Gastroesophageal sphincter (tissue), 4 donors: ENCODE data around the gene GAS2L2. TPM values are rescaled to one million over a fixed set of nuclear protein-coding genes. Genes with fewer than 3 reads are reported as not detected.

Source experiments
- ATAC-seq: fragments of 150-250 bp; one replicate; pipeline ENCODE4 v1.9.1; 2016; ENCODE audit warnings: mild to moderate bottlenecking, moderate library complexity
- H3K27ac ChIP-seq, 4 donors: fragments of 200-600 bp; sonication (generic) in 3 of 4; 1 replicate in 3 of 4; 2 replicates in 1 of 4; pipeline ENCODE4 v1.5.1; 2016 to 2019
- H3K27me3 ChIP-seq: fragments of 200-600 bp; sonication (generic); one replicate; pipeline ENCODE4 v1.5.1; 2019
- H3K36me3 ChIP-seq, 2 donors: fragments of 200-600 bp; sonication (generic); one replicate each; pipeline ENCODE4 v1.5.1; 2019; ENCODE audit warnings: control low read depth in 1 of 2
- H3K4me1 ChIP-seq, 3 donors: fragments of 200-600 bp; sonication (generic); 1 replicate in 2 of 3; 2 replicates in 1 of 3; pipeline ENCODE4 v1.5.1; 2016 to 2019; ENCODE audit warnings: control low read depth in 2 of 3
- H3K4me3 ChIP-seq, 2 donors: fragments of 200-600 bp; sonication (generic); one replicate each; pipeline ENCODE4 v1.5.1; 2019; ENCODE audit warnings: mild to moderate bottlenecking in 1 of 2, moderate library complexity in 1 of 2
- H3K9me3 ChIP-seq, 3 donors: fragments of 200-600 bp; sonication (generic); one replicate each; pipeline ENCODE4 v1.5.1; 2017 to 2019; ENCODE audit warnings: control low read depth in 2 of 3
- EP300 ChIP-seq: sonication (generic); formaldehyde crosslinking; IDR thresholded peaks from one replicate; pipeline ENCODE4 v1.6.1; 2017; ENCODE audit warnings: antibody characterized with exemption, mild to moderate bottlenecking
- POLR2A ChIP-seq, 2 donors: fragments of 450-650 bp; IDR thresholded peaks; one replicate each; pipeline ENCODE4 v1.6.1; 2017; ENCODE audit warnings: antibody characterized with exemption in 2 of 2, mild to moderate bottlenecking in 2 of 2, moderate library complexity in 1 of 2
- POLR2AphosphoS5 ChIP-seq: sonication (generic); formaldehyde crosslinking; IDR thresholded peaks from one replicate; pipeline ENCODE4 v1.6.1; 2017; ENCODE audit warnings: antibody characterized with exemption
- WGBS, 2 donors: methylation state at CpG; one replicate each; pipeline ENCODE4 v1.1.5; 2018; ENCODE audit warnings: low coverage in 1 of 2; 5-methylcytosine and 5-hydroxymethylcytosine counted together
- total RNA-seq, 4 donors: library from RNA; depleted of rRNA; stranded (reverse); fragments of >200 nt; gene quantifications; one replicate each; pipeline ENCODE4 v1.1.0, GENCODE V29; 2016
- TF ChIP-seq, protein P1 (sequence below), 4 experiments: fragments of 200-600 bp in 2 of 4; fragments of 450-650 bp in 2 of 4; sonication (generic) in 1 of 4; IDR thresholded peaks; one replicate each; pipeline ENCODE4 v1.5.1; 2017 to 2019; ENCODE audit warnings: antibody characterized with exemption in 4 of 4, mild to moderate bottlenecking in 2 of 4, moderate library complexity in 2 of 4

Gene GAS2L2
- total RNA-seq, 4 donors from 2014 or later: 1.5 TPM; not detected in 3

DNA sequence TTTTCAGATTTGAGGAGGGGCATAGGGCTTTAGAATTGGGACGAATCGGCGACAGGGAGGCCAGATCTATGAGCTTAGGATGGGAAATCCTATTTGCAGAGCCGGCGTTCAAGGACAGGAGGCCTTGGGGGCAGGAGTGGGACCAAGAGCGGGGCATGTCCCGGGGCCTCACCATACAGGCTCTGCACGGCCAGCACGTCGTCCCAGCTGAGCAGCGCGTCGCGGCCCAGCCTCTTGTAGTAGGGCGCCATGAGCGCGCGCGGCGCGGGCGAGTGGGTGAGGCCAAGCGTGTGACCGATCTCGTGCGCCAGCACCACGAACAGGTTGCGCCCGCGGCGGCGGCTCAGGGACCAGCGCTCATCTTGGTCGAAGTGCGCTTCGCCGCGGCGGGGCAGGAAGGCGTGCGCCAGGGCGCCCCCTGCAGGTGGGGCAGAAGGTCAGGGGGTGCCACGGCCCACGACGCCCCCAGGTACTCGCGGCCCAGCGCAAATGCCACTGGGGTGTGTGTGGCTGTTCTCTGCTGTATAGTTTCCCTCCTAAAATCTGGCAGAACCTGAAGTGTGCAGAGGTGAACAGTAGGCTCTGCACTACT, 17.0 kb upstream of the GAS2L2 start:
- H3K9me3 ChIP-seq: no peaks in the 10 kb centered on the region
- H3K27me3 ChIP-seq: no peaks in the 10 kb centered on the region
- no peak overlapping the region for H3K4me3 ChIP-seq
- WGBS, 2 donors: 91 to 92% methylated on average over 4 of the region's 48 CpGs
- no peaks in the 10 kb centered on the region for H3K36me3 ChIP-seq
- TF ChIP-seq POLR2AphosphoS5: no peak
- TF ChIP-seq, protein P1, sequence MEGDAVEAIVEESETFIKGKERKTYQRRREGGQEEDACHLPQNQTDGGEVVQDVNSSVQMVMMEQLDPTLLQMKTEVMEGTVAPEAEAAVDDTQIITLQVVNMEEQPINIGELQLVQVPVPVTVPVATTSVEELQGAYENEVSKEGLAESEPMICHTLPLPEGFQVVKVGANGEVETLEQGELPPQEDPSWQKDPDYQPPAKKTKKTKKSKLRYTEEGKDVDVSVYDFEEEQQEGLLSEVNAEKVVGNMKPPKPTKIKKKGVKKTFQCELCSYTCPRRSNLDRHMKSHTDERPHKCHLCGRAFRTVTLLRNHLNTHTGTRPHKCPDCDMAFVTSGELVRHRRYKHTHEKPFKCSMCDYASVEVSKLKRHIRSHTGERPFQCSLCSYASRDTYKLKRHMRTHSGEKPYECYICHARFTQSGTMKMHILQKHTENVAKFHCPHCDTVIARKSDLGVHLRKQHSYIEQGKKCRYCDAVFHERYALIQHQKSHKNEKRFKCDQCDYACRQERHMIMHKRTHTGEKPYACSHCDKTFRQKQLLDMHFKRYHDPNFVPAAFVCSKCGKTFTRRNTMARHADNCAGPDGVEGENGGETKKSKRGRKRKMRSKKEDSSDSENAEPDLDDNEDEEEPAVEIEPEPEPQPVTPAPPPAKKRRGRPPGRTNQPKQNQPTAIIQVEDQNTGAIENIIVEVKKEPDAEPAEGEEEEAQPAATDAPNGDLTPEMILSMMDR (IDR thresholded peaks at IDR 0.05): peak in 1 of 4 experiments; percentile 7
- H3K27ac ChIP-seq: no peak overlapping the region
- peaks cover 3 to 61% (median 18%) of the 10 kb centered on the region in 3 donors for H3K4me1 ChIP-seq
- no peak for ATAC-seq

DNA sequence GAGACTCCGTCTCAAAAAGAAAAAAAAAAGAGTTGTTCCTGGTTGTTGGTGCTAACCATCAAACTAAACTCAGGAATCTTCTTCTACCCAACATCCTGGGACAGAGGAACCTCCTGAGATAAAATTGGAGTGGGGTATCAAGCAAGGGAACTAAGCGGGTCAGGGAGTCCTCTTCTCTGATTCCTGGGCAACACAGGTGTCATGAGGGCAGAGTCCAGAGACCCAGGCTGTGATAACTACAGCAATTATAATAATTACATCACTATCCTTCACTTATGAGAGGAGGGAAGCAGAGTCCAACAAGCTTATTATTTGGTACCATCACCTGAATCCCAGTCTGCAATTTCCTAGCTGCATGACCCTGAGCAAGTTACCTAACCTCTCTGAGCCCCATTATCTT, 15.8 kb upstream of the GAS2L2 start:
- 95 to 100% methylated on average over 1 to 2 of the region's 2 CpGs for WGBS, 2 donors
- TF ChIP-seq, protein P1 (IDR thresholded peaks at IDR 0.05): no peak
- no peak for TF ChIP-seq EP300
- no peak for TF ChIP-seq POLR2A (IDR thresholded peaks at IDR 0.05)
- no peak for TF ChIP-seq POLR2AphosphoS5

DNA sequence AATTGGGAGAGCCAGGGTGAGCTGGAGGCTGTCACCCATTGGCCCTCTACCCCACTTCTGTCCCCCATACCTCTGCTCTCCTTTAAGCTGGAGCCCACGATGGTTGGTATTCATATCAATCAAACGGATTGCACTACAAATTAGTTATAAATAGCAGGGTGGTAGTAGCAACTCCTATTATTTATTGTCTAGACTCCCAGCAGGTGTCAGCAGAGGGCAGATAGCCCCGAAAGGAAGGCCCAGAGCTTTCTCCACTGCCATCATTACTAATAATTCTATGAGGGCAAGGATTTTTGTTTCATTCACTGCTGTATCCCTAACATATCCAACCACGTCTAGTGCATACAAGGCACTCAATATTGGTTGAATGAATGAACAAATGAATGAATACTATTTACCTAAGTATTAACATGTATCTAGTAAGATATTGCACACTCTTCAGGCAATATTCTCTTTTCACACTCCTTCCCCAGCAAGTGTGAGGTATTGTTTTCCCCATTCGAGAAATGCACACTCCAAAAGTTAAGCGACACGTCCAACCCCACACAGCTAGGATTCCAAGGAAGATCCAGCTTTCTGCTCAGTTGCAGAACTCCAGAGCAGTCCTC, 14.0 kb upstream of the GAS2L2 start:
- WGBS, 2 donors: 30 to 40% methylated on average over 7 of the region's 7 CpGs
- Histone ChIP-seq H3K4me3 (no peak overlapping the region), H3K27ac (no peak overlapping the region), H3K4me1 (peaks cover 0 to 47% (median 18%) of the 10 kb centered on the region in 3 donors), H3K36me3 (no peaks in the 10 kb centered on the region), H3K27me3 (no peaks in the 10 kb centered on the region), H3K9me3 (no peaks in the 10 kb centered on the region)
- TF ChIP-seq POLR2AphosphoS5: no peak
- TF ChIP-seq, protein P1 (IDR thresholded peaks at IDR 0.05): peak in 3 of 4 experiments; percentile 63 to 70 (median 67)
- ATAC-seq: no peak

More for the DNA sequence above, 15.8 kb upstream of the GAS2L2 start:
- Histone ChIP-seq H3K27me3 (no peaks in the 10 kb centered on the region), H3K4me1 (peaks cover 3 to 61% (median 23%) of the 10 kb centered on the region in 3 donors), H3K27ac (no peak overlapping the region), H3K9me3 (no peaks in the 10 kb centered on the region), H3K36me3 (no peaks in the 10 kb centered on the region), H3K4me3 (no peak overlapping the region)
- ATAC-seq: no peak

- Histone ChIP-seq H3K27me3 (no peaks in the 10 kb centered on the region), H3K27ac (no peak overlapping the region), H3K36me3 (no peaks in the 10 kb centered on the region), H3K9me3 (no peaks in the 10 kb centered on the region), H3K4me1 (peaks cover 0 to 45% (median 18%) of the 10 kb centered on the region in 3 donors), H3K4me3 (no peak overlapping the region)
- no CpG with 5 or more reads among the region's 24 CpGs for WGBS, 2 donors
- TF ChIP-seq, protein P1 (IDR thresholded peaks at IDR 0.05): no peak
- TF ChIP-seq POLR2A (IDR thresholded peaks at IDR 0.05): no peak
- TF ChIP-seq POLR2AphosphoS5: no peak
- no peak for TF ChIP-seq EP300
- no peak for ATAC-seq
These were observed 13.4 kb upstream of the GAS2L2 start for GRCh38 chr17:35766489-35766877.
